WTC11 (cell line): ENCODE data around the gene CNIH3. TPM values are rescaled to one million over a fixed set of nuclear protein-coding genes. Genes with fewer than 3 reads are reported as not detected.

Experiments used
- ATAC-seq: fragments of 200-7000 bp; cut with Tn5 transposase; 2 replicates; pipeline ENCODE4 v1.10.0; 2021; ENCODE audit warnings: mild to moderate bottlenecking, moderate library complexity
- CTCF ChIA-PET: fragments of 300-600 bp; sonication (Branson Sonifier 250); formaldehyde crosslinking; loops from one replicate; lab custom pipeline; 2021; ENCODE audit warnings: antibody characterized with exemption; lab: Charles Lee
- POLR2A ChIA-PET: fragments of 350-600 bp; sonication (Branson Sonifier 250); formaldehyde crosslinking; loops from one replicate; lab custom pipeline; 2021; ENCODE audit warnings: antibody characterized with exemption; lab: Charles Lee
- DNase-seq: peaks from one replicate; pipeline ENCODE4 v3.0.0; 2021; ENCODE audit warnings: low spot score
- H3K27ac Mint-ChIP-seq: 2 replicates; pipeline ENCODE4 v1.8.0; 2021; ENCODE audit warnings: mixed read lengths
- H3K27me3 Mint-ChIP-seq: 2 replicates; pipeline ENCODE4 v1.8.0; 2021; ENCODE audit warnings: low read depth, mild to moderate bottlenecking, moderate library complexity, mixed read lengths
- H3K36me3 Mint-ChIP-seq: 2 replicates; pipeline ENCODE4 v1.8.0; 2021; ENCODE audit warnings: mixed read lengths
- H3K4me1 Mint-ChIP-seq: 2 replicates; pipeline ENCODE4 v1.8.0; 2022; ENCODE audit warnings: mixed read lengths
- H3K4me3 Mint-ChIP-seq: 2 replicates; pipeline ENCODE4 v1.8.0; 2021; ENCODE audit warnings: mild to moderate bottlenecking, moderate library complexity, mixed read lengths
- H3K9me3 Mint-ChIP-seq: 2 replicates; pipeline ENCODE4 v1.8.0; 2021; ENCODE audit warnings: mixed read lengths
- AR ChIP-seq: fragments of 250-450 bp; sonication (Bioruptor Pico); IDR thresholded peaks from 2 replicates; pipeline ENCODE4 v1.9.0; 2021; ENCODE audit warnings: mild to moderate bottlenecking
- ETV6 ChIP-seq: sonication (generic); formaldehyde crosslinking; IDR thresholded peaks from 2 replicates; pipeline ENCODE4 v1.8.1; 2022; ENCODE audit warnings: mild to moderate bottlenecking, missing genetic modification reagents
- FOXP1 ChIP-seq: sonication (generic); formaldehyde crosslinking; IDR thresholded peaks from 2 replicates; pipeline ENCODE4 v1.8.0; 2022; ENCODE audit warnings: missing genetic modification reagents, mild to moderate bottlenecking, moderate library complexity, borderline replicate concordance
- FOXP4 ChIP-seq: sonication (generic); formaldehyde crosslinking; IDR thresholded peaks from 2 replicates; pipeline ENCODE4 v1.8.0; 2022; ENCODE audit warnings: mild to moderate bottlenecking, missing genetic modification reagents
- GTF2I ChIP-seq: fragments of 250-450 bp; sonication (Bioruptor Pico); conservative IDR thresholded peaks from 2 replicates; pipeline ENCODE4 v1.4.0; 2021; ENCODE audit warnings: mild to moderate bottlenecking
- JUN ChIP-seq: sonication (generic); formaldehyde crosslinking; IDR thresholded peaks from 2 replicates; pipeline ENCODE4 v1.8.0; 2023; ENCODE audit warnings: mild to moderate bottlenecking, missing genetic modification reagents
- TP53 ChIP-seq: sonication (generic); formaldehyde crosslinking; IDR thresholded peaks from 2 replicates; pipeline ENCODE4 v1.8.1; 2023; ENCODE audit warnings: mild to moderate bottlenecking, missing genetic modification reagents
- ZBTB21 ChIP-seq: sonication (generic); formaldehyde crosslinking; IDR thresholded peaks from 2 replicates; pipeline ENCODE4 v1.8.1; 2023; ENCODE audit warnings: mild to moderate bottlenecking, missing genetic modification reagents, borderline replicate concordance
- ZNF423 ChIP-seq: fragments of 250-450 bp; sonication (Bioruptor Pico); IDR thresholded peaks from 2 replicates; pipeline ENCODE4 v2.1.2; 2022; ENCODE audit warnings: mild to moderate bottlenecking, moderate library complexity
- ZSCAN18 ChIP-seq: fragments of 250-450 bp; sonication (Bioruptor Pico); IDR thresholded peaks from 2 replicates; pipeline ENCODE4 v2.1.2; 2022; ENCODE audit warnings: mild to moderate bottlenecking, moderate library complexity
- total RNA-seq: library from RNA; stranded (reverse); gene quantifications from 3 replicates; pipeline ENCODE4 v1.2.3, GENCODE V29; 2021
- TF ChIP-seq, protein P1 (sequence below): sonication (generic); formaldehyde crosslinking; IDR thresholded peaks from 2 replicates; pipeline ENCODE4 v1.8.0; 2023; ENCODE audit warnings: missing genetic modification reagents
- TF ChIP-seq, protein P2 (sequence below): fragments of 250-450 bp; sonication (Bioruptor Pico); conservative IDR thresholded peaks from 2 replicates; pipeline ENCODE4 v1.9.0; 2021; ENCODE audit warnings: mild to moderate bottlenecking
- TF ChIP-seq, protein P3 (sequence below): sonication (generic); formaldehyde crosslinking; conservative IDR thresholded peaks from 2 replicates; pipeline ENCODE4 v1.8.1; 2023; ENCODE audit warnings: mild to moderate bottlenecking, low read depth, missing genetic modification reagents, moderate library complexity
- TF ChIP-seq, protein P4 (sequence below): sonication (generic); formaldehyde crosslinking; IDR thresholded peaks from 2 replicates; pipeline ENCODE4 v1.8.1; 2023; ENCODE audit warnings: mild to moderate bottlenecking, missing genetic modification reagents, moderate library complexity

The CNIH3 gene
- total RNA-seq, 1 experiment from 2014 or later = 8.1 TPM

- TF ChIP-seq, protein P1, sequence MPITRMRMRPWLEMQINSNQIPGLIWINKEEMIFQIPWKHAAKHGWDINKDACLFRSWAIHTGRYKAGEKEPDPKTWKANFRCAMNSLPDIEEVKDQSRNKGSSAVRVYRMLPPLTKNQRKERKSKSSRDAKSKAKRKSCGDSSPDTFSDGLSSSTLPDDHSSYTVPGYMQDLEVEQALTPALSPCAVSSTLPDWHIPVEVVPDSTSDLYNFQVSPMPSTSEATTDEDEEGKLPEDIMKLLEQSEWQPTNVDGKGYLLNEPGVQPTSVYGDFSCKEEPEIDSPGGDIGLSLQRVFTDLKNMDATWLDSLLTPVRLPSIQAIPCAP = no peak
- no peak for TF ChIP-seq JUN (CRISPR knock-in tag)
Observed at GRCh38 chr1:224781800-224782199, 165.7 kb downstream of the CNIH3 start (continued).

GRCh38 chr1:224782281-224783000 is 166.3 kb downstream of the CNIH3 start:
- H3K4me1 Mint-ChIP-seq = peaks cover 53% of the 10 kb centered on the region
- no peak for ATAC-seq
- no peaks in the 10 kb centered on the region; the same call in 1 of the 2 replicates for H3K36me3 Mint-ChIP-seq
- H3K27ac Mint-ChIP-seq = no peak overlapping the region
- H3K4me3 Mint-ChIP-seq = no peak overlapping the region
- peaks cover 46% of the 10 kb centered on the region for H3K27me3 Mint-ChIP-seq
- peaks cover 10% of the 10 kb centered on the region for H3K9me3 Mint-ChIP-seq
- DNase-seq = no peak
- CTCF ChIA-PET = no interaction called here
- TF ChIP-seq TP53 (CRISPR knock-in tag) (no peak), FOXP4 (CRISPR knock-in tag) (no peak), ZBTB21 (CRISPR knock-in tag) (no peak), AR (no peak), FOXP1 (no peak), ETV6 (CRISPR knock-in tag) (no peak), GTF2I (CRISPR knock-in tag) (no peak), ZSCAN18 (CRISPR knock-in tag) (no peak), ZNF423 (no peak)
- TF ChIP-seq, protein P2, sequence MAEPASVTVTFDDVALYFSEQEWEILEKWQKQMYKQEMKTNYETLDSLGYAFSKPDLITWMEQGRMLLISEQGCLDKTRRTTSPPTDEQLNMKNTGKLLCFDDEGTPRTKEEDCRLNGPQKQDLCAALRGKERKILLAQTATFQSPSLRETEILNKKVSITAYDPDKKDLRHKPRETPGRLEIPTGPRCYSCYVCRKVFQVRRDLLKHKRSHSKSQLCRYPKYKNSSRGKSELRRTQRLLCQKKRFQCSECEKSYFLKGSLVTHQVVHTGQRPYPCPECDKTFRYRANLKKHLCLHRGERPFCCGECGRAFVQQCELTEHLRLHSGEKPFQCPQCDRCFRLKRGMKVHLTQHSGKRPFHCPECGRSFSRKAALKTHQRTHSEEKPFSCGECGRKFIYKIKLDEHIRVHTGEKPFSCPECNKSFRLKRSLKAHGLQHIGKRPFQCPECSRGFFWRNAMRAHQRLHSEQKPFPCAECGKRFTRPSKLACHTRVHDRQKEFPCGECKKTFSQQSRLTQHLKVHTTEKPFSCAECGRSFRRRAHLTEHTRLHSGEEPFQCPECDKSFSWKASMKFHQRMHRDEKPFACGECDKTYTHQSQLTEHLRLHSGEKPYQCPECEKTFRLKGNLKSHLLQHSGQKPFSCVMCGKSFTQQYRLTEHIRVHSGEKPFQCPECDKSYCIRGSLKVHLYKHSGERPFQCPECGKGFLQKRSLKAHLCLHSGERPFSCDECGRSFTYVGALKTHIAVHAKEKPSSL = no peak
- TF ChIP-seq, protein P1 = no peak
- TF ChIP-seq, protein P3, sequence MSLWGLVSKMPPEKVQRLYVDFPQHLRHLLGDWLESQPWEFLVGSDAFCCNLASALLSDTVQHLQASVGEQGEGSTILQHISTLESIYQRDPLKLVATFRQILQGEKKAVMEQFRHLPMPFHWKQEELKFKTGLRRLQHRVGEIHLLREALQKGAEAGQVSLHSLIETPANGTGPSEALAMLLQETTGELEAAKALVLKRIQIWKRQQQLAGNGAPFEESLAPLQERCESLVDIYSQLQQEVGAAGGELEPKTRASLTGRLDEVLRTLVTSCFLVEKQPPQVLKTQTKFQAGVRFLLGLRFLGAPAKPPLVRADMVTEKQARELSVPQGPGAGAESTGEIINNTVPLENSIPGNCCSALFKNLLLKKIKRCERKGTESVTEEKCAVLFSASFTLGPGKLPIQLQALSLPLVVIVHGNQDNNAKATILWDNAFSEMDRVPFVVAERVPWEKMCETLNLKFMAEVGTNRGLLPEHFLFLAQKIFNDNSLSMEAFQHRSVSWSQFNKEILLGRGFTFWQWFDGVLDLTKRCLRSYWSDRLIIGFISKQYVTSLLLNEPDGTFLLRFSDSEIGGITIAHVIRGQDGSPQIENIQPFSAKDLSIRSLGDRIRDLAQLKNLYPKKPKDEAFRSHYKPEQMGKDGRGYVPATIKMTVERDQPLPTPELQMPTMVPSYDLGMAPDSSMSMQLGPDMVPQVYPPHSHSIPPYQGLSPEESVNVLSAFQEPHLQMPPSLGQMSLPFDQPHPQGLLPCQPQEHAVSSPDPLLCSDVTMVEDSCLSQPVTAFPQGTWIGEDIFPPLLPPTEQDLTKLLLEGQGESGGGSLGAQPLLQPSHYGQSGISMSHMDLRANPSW = no peak
- TF ChIP-seq, protein P4, sequence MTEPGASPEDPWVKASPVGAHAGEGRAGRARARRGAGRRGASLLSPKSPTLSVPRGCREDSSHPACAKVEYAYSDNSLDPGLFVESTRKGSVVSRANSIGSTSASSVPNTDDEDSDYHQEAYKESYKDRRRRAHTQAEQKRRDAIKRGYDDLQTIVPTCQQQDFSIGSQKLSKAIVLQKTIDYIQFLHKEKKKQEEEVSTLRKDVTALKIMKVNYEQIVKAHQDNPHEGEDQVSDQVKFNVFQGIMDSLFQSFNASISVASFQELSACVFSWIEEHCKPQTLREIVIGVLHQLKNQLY (CRISPR knock-in tag) = no peak
- POLR2A ChIA-PET = no interaction called here
